Measurements from ENCODE around the gene SLC9A2. TPM values are rescaled to one million over a fixed set of nuclear protein-coding genes. Genes with fewer than 3 reads are reported as not detected.

Gene SLC9A2
- total RNA-seq, 1 donor from 2014 or later, result 0.14 TPM

DNA sequence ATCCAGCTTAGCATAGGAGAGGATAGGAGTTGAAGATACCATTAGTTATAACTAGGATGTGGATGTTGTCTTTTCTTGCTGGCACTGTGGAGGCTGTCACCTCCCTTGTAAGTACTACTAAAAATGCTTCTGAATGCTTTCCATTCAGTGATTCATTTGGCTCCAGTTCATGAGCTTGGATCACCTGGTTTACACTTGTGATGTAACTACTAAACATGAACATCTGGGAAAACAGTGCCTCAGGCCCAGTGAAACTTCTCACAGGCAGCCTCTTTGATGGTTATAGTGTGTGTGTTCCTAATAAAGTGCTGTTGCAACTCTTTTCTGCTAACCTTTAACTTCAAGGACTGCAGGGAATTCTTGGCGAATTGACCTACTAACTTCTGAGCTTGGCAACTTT is 13.0 kb upstream of the SLC9A2 start:
- ATAC-seq (no peak), DNase-seq (ENCODE audit: missing footprints) (no peak)
- intact Hi-C loops (cut with DNase I), result no loop called here

DNA sequence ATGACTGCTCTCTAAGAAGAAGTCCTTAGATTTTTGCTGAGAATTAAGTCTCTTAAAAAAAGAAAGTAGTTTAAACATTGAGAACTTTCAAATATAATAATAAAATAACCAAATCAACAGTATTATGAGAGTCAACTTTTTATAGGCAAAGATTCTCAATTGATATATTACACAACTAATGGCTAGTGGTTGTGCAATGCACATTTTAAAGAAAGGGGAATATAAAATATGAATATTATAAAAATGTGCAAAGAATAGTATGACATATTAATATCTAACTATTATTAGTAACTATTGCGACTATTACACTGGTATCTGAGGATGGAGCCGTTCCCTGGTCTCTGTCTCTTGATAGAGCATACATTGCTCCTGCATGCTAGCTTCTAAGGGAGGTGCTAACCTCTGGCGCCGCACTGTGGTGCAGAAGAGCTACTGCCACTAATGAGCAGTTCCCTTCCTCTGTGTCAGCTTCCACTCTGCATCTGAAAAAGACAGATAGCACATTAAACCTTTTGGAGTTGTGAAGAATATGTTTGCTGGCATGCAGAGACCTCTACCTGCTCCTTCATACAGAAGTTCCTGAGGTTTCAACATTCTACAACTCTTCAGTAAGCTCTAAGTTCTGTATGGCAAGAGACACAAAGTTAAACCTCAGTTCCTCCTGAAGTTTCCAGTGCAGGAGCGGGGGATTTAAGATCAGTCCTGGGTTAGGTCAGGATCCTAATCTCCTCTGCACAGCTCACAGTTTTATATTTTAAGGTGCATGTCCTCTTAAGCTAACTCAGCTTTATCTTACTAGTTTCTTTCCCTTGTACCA is 3.5 kb upstream of the SLC9A2 start:
- DNase-seq (ENCODE audit: missing footprints) (peak; percentile 86), ATAC-seq (no peak)

DNA sequence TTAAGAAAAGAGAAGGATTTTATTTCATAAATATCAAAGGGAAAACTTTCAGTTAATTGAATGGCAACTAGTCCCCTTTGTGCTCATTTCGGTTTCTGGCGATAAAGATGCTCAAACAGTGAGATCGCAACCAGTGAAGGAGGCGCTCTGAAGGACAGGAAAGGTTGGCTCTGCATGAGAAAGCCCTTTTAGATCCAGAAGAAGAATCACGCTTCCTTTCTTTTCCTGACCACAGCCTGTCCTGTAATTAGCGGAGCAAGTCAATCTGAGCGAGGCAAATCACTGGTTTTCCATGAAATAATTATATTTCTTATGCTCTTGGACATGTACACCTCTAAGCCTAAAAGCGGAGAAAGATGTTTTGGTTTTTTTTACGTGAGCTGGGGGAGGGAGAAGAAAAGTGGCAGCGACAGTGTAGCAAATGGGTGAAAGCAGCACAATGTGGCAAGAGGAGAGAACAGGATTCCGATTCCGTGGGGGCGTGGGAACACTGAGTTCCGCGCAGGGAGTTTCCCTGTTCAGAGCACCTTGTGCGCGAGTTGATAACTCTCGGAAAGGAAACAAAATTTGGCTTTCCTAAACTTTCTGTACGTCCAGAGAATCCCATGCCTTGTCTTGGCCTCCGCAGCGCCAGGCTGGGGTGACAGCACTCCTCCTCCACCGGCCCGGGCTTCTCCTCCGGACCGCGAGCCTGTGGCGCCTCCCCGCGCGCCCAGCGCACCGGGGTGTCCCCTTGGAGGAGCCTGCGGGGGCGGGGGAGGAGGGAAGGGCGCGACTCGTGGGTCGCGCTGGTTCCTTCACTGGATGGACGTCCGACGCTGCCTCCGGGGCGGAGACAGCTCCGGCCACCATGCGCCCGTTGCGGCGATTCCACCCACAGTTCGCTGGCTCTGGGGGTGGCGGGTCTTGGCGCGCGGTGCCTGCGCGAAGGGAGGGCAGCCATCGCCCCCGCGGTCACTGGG is 620 bp upstream of the SLC9A2 start:
- ATAC-seq, result peak; percentile 16
- DNase-seq (ENCODE audit: missing footprints), result peak; percentile 69
- intact Hi-C loops (cut with DNase I), result no loop called here

More for the DNA sequence above, 3.5 kb upstream of the SLC9A2 start:
- intact Hi-C loops (cut with DNase I), result loop anchor here (2.0 kb wide), 1 partner anchor 143 kb away; the partner anchor contains the start of gene SLC9A4

DNA sequence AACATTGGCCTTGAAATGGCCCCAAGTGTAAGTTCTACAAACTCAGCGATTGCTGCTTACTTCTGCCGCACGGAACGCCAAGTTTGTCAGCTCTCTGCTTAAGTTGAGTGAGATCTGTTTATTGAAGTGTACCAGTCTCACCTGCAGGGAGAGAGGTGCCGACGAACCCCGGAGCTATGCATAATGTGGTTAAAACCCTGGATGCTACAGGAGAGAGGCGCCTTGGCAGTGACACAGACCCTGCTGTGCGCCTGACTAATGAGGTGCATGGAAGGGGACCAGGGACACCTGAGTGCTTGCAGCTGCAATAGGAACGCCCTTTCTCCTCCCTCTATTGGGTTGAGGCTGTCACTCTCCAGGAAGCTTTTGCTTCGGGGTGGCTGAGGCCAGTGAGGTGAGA is 979 bp downstream of the SLC9A2 start:
- no peak for ATAC-seq
- no peak for DNase-seq (ENCODE audit: missing footprints)
- intact Hi-C loops (cut with DNase I), result no loop called here

DNA sequence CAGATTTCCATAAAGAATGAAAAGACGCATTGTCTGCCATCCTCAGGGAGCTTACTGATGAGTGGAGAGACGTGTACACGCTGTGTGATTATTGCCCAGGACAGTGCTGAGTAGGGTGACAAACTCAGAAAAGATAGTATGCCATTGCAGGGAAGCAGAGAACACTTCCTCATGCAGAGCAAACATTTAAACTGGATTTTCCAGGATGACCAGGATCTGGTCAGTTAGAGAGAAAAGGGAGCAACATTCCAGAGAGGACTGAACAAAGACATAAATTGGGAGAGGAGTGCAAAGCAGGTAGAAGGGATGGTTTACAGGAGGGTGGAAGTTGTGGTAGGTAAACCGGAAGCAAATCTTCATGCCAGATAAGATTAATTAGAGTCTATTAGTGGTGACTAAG is 2.3 kb downstream of the SLC9A2 start:
- DNase-seq (ENCODE audit: missing footprints) (no peak), ATAC-seq (no peak)
- intact Hi-C loops (cut with DNase I), result no loop called here

DNA sequence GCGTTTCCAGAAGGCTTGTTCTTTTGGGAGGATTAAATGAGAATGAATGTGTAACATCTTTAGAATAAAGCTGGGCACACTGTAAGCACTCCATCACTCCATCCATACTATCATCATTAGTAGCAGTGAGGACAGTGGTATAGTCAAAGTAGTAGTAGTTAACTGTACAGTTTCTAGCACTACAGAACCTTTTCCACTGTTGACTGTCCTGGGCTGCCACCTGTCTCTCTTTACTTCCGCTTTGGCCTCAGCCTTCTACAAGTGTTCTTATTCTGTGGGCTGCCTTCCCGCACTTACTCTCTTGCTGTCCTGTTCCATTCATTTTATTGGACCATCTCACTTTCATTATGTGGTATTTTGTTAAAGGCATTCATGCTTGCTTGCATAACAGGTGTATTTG is 3.3 kb downstream of the SLC9A2 start:
- DNase-seq (ENCODE audit: missing footprints) (no peak), ATAC-seq (no peak)
- intact Hi-C loops (cut with DNase I), result no loop called here

DNA sequence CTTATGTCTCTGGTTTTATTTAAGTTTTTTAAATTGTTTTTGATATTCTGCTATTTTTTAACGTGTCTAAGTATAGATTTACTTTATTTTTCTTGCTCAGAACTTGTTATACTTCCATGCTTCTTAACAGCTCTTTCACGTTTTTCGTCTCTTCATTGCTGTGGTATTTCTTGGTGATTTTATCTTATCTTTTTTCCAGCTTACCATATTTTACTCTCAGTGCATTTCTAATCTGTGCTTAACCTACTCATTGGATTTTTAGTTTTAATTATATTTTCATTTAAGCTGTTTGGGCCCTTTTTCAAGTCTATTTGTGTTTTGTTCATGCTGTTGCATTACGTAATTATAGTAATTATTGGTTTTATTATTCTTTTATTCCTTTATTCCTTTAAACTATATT is 11.1 kb downstream of the SLC9A2 start:
- intact Hi-C loops (cut with DNase I), result no loop called here
- ATAC-seq (no peak), DNase-seq (ENCODE audit: missing footprints) (no peak)

DNA sequence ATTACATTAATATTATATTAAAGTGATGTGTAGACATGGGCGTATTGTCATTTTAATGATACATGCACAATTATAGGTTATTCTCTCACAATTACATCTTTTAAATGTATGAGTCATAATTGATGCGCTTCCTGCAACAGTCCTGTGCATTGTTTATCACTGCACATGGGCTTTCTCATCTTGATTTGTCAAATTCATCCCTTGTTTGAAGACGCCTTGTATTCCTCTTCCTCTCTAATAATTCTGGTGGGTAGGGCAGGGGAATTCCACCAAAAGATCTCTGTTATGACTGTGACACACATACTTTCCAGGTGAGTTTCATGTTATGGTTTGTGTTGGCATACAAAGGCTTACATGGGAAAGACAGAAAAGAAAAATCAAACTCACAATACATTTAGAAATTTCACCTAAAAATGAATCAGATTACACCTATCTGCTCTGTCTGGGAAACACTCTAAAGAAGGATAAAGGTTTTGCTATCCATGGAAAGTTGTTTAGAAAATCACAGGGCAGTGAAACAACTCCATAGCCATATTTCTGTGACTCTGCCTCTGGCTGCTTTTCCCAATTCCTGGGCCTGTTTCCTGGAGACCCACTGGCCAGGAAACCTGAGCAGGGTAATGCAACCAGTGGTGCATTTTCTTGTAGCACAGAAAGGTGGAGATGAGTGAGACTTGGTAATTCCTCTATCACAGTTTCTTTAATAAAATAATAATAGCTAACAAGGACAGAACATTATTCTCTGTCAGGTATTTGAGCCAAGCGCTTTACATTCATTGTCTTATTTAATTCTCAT is 13.2 kb downstream of the SLC9A2 start:
- intact Hi-C loops (cut with DNase I), result no loop called here
- DNase-seq (ENCODE audit: missing footprints), result no peak

DNA sequence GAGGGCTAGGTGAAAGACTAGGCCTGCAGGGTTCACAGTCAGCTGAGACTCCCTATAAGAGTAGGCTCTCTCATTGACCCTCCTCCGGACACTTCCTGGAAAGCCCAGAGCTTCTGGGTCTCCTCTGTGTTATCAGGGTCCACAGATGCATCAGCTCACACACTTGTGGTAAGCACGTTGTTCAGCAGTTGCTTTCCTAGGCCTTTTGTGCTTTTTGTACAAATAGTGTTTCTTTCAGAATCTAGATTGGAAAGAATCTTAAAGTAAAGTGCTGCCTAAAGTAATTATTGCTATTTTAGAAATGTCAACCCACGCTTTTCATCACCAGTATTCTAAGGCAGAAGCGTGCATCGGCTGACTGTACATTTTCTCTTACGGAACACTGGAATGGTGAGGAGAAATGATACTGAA is 15.5 kb downstream of the SLC9A2 start:
- intact Hi-C loops (cut with DNase I), result no loop called here
- ATAC-seq, result no peak
- DNase-seq (ENCODE audit: missing footprints), result no peak

More for the DNA sequence above, 13.2 kb downstream of the SLC9A2 start:
- no peak for ATAC-seq

DNA sequence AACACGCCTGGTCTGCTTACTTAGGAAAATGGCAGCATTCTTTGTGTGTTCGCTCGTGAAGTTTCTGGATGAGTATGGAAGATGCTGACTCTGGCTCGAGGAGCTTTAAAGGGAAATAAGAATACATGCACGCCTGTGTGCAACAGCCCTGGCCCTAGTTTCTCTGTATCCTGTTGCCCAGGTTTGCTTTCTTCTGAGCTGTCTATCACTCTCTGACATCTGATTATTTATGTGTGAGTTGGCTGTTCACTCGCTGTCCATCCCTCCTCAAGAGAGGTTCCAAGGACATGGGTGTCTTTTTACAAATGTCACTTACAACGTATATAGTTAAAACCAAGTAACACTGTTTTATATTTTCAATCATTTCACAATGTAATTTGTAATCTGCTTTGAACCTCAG is 16.0 kb downstream of the SLC9A2 start:
- DNase-seq (ENCODE audit: missing footprints) (no peak), ATAC-seq (no peak)
- intact Hi-C loops (cut with DNase I), result no loop called here

DNA sequence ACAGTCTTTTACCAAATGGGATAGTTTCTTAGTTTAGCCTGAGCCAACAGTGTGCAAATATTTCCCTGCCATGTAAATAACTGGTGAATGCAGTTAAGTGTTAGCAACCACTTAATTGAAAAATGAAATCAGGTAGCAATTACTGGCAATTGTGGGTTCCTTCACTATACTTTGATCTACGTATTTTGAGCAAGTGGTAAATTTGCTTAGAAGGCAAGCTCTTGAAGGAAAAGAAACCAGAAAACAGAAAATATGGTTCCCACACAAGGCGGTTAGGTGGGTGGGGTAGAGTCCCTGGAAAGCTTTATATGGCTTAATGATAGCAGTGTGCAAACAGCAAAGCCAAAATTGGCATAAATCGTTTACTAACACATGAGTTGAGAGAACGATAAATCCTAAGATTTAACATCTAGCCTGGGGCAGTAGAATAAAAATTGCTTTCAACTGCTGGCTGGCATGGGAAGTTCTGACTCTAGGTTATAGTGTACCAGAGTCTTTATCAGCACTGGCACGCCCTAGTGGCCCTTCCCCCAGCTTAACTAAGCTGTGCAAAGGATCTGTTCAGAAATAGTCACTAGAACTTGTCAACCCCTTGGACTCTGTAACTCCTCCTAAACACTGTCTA is 17.0 kb downstream of the SLC9A2 start:
- DNase-seq (ENCODE audit: missing footprints) (no peak), ATAC-seq (peak; percentile 63)
- intact Hi-C loops (cut with DNase I), result no loop called here

DNA sequence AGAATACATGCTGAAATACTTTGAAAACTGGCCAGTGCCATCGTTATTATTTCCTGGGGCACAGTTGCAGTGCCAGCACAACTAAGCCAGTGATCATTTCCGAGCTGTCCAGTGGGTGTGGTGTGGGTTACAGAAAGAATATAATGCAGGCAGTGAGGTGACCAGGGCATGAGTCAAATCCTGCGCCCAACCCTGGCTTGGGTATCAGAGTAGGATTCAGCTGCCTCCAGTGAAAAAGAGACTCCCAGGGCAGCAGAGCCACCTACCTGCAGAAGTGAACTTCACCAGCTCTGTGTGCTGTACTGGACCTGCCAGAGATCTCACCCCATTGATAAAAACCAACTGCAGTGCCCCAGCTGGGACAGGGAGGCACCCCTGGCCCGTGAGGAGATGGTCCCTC is 18.0 kb downstream of the SLC9A2 start:
- intact Hi-C loops (cut with DNase I), result no loop called here
- no peak for ATAC-seq
- DNase-seq (ENCODE audit: missing footprints), result no peak

DNA sequence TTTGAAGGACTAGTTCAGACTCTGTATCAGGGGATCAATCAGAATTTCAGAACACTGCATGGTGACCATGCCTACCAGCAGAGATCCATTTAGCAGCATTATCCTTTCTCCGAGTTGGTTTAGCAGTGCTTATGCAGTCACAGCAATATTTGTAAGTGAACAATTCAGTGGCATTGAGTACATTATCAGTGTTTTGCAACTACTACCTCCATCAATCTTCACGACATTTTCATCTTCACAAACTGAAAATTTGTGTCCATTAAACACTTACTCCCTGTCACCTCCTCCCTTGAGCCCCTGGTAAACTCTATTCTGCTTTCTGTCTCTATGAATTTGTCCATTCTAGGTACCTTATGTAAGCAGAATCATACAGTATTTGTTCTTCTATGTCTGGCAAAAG is 20.1 kb downstream of the SLC9A2 start:
- ATAC-seq (no peak), DNase-seq (ENCODE audit: missing footprints) (no peak)
- intact Hi-C loops (cut with DNase I), result no loop called here

DNA sequence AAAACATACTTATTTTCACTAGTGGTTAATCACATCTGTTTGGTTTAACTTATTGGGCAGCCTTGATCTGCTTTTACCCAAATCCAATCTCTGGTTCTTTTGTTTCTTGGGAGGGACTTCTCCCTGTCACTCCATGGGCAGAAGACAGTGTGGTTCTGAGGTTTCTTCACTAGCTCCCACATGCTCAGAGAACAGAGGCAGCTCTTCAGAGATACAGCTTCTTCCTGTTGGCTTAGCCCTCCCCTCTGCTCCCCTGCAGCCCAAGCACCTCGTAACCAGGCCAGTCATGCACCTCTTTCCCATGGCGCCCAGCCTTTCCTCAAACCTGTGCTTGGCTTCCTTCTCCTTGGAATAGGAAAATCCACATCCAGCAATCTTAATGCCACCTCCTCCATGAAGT is 32.8 kb downstream of the SLC9A2 start:
- intact Hi-C loops (cut with DNase I), result no loop called here
- ATAC-seq, result no peak

DNA sequence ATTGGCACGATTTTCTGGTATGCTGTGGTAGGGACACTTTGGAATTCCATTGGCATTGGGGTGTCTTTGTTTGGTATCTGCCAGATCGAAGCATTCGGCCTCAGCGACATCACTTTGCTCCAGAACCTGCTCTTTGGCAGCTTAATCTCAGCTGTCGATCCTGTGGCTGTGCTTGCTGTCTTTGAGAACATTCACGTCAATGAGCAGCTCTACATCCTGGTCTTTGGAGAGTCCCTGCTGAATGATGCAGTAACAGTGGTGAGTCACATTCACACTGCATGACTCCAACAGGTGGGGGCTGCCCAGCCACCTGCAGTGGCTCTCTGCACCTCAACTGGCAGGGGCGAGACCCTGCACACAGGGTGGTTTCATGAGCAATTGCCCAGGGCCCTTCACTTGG is 38.4 kb downstream of the SLC9A2 start:
- ATAC-seq (no peak), DNase-seq (ENCODE audit: missing footprints) (no peak)
- intact Hi-C loops (cut with DNase I), result no loop called here

More for the DNA sequence above, 32.8 kb downstream of the SLC9A2 start:
- DNase-seq (ENCODE audit: missing footprints), result no peak

DNA sequence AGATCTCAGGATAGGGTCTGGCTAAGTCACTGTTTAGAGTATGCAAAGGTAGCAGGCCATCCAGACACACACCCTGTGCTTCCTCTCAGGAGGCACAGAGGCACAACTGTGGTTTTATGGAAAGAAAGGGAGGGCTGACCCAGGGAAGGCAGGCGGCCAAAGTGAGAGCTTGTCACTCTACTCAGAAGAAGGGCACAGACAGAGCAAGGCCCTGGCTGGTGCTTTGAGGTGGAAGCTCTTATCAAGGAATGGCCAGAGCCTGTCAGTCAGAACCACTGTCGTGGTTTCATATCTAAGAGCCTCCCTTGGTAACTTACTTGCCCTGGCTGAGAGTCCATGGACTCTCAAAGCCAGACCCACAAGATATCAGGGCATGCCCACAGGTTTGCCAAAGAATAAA is 40.7 kb downstream of the SLC9A2 start:
- intact Hi-C loops (cut with DNase I), result no loop called here
- no peak for DNase-seq (ENCODE audit: missing footprints)
- peak; percentile 52 for ATAC-seq

DNA sequence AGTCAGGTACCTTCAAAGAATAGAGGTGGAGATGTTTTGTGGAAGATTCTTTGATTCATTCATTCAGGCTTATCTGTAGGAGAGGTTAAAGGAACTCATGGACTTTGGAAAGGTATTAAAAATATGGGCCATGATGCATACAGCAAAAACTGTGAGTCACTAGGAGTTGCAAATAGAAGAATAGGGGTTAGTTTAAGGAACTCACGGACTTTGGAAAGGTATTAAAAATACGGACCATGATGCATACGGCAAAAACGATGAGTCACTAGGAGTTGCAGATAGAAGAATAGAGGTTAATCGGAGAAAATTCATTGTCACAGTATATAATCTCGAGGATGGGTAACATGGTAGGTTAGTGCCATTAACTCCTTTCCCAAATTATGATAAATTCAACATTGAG is 41.2 kb downstream of the SLC9A2 start:
- intact Hi-C loops (cut with DNase I), result no loop called here
- DNase-seq (ENCODE audit: missing footprints), result no peak
- no peak for ATAC-seq

DNA sequence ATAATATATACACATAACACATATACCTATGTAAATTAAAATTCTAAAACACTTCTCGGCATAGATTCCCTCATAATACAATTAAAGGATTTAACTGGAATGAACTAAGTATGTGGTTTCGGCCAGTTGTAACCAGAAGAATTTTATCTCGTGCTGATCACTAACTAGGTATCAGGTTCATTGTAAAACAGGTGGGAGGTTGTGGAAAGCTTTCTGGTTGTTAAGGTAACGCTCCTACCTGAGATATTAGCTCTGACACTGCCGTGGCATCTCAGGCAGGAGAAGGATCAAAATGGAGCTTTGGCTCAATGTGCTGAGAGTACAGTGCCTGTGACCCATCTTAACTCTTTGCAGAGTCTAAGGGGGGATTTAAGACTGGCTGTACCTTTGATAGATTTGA is 42.5 kb downstream of the SLC9A2 start:
- intact Hi-C loops (cut with DNase I), result no loop called here
- no peak for ATAC-seq
- DNase-seq (ENCODE audit: missing footprints), result no peak

DNA sequence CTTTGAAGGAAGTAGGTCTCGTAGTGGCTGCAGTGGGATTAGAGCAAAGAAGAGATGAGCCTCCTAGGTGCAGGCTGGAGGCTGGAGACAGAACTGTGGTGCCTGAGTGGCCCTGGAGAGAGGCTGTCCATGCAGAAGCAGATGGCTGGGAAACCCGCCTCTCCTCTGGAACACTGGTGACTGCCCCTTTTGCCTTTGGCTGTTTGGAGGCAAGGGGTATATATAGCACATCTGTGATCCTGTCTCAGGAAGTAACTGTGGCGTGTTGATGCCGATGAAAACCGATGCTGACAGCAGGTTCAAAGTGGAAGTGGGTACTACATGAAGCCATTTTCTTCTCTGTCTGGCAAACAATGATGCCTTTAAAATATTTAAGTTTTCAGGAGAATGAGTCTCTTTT is 43.5 kb downstream of the SLC9A2 start:
- intact Hi-C loops (cut with DNase I), result no loop called here
- ATAC-seq, result no peak
- no peak for DNase-seq (ENCODE audit: missing footprints)
